HG03139 (cell line): ENCODE data around the gene KLRB1.
"Not testable (repeated sequence)": the region's sequence is repeated elsewhere in the genome, so short reads cannot be mapped to it uniquely, and the experiment has no call there.

Experiments
- ATAC-seq: cut with Tn5 transposase; IDR thresholded peaks from one replicate; pipeline ENCODE4 v1.9.1; 2021; ENCODE audit not compliant: unreplicated experiment

Gene KLRB1

GRCh38 chr12:9607716-9608115, at the start of gene KLRB1:
KLRB1 (minus strand) TSS chr12:9607916; CDS start chr12:9607839, 77 bp downstream.
- no peak for ATAC-seq

GRCh38 chr12:9651265-9651729, 43.6 kb upstream of the KLRB1 start:
- ATAC-seq, result no peak

- ATAC-seq, result no peak
Measured at GRCh38 chr12:9650151-9650576, 42.4 kb upstream of the KLRB1 start.

DNA sequence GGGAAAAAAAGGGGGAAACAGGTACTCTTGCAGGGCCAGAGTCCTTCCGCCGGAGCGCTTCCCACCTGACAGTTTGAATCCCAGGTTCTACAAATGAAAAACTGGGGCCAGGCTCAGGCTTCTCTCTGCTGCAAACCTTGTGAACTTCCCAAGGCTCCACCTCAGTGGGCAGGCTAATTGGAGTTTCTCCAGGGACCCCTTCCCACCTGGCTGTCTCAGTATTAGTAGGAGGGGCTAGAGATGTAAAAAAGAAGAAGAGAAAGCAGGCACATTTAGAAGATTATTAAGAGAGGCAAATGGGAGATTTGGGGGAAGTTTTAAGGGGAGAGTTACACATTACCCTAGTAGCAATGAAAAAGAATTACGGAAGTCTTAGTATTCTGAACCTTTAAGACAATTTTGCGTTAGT, 41.8 kb upstream of the KLRB1 start:
- ATAC-seq, result no peak

DNA sequence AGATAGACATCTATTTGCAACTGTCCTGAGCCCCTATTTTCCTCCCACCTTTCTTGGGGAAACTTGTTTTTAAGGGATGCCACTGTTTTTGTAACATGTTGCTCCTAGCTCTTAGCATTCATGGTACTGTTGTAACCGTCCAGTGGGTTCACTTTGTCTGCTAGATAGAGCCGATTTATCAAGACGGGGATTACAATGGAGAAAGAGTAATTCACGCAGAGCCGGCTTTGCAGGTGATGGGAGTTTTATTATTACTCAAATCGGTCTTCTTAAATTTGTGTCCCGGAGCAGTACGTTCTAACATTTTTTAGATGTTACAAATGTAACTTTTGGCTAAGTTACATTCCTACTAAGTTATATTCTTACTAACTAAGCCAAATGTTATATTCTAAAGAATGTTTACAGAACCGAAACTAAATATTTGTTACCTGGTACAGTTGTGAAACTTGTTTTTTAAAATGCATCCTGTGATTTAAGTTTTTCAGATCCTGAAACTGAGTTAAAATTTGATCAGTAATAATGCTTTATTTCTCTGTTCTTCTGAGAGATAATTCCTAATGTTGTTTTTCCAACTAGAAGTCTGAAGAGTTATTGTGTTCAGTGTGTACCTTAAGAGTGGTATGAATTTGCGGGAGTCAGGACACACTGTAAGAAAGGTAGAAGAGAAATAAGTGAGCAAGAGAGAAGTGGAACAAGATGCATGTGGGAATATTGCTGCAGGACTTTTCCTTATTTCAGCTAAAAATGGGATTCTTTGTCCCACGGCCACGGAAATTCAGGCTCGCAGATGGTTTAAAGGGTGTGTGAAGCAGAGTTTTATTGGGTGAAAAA, 41.2 kb upstream of the KLRB1 start:
- ATAC-seq, result no peak

DNA sequence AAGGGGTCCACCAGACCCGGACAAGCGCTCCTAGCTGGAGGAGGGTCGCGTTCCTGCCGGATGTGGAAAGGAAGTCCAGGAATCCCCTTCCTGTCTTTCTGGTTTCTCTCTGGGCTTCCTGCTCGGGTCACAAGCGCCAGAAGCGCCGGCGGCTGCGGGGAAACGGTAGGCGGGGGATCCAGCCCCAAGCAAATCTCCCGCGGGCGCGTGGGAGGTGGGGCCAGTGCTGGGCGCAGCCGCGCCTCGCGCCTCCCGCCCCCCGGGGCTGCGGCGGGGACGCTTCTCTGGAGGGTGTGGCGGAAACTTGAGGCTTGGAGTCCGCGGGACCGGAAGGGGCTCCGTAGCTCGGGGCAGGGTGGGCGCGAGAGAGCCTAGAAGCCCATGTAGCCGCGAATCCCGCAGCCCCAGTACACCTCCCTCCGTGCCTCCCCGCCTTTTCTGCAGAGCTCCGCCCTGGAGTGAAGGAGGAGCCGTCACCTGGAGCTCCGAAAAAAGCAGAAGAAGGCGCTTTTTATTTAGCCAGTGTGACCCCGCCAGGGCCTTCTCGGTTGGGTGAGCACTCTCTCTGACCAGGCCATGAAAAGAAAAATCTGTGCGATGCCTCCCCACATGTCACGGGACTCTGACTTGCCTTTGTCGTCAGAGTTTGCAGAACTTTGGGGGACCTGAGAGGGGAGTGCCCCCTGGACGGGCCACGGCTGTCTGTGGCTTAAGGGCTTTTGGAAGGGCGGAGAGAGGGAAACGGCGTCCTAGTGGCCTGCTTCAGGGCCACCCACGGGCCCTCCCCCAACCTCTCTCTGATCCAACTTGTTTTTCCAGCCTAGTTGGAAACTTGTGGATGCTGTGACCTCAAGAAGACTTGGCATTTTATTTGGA, 40.3 kb upstream of the KLRB1 start:
- peak; percentile 64 for ATAC-seq

DNA sequence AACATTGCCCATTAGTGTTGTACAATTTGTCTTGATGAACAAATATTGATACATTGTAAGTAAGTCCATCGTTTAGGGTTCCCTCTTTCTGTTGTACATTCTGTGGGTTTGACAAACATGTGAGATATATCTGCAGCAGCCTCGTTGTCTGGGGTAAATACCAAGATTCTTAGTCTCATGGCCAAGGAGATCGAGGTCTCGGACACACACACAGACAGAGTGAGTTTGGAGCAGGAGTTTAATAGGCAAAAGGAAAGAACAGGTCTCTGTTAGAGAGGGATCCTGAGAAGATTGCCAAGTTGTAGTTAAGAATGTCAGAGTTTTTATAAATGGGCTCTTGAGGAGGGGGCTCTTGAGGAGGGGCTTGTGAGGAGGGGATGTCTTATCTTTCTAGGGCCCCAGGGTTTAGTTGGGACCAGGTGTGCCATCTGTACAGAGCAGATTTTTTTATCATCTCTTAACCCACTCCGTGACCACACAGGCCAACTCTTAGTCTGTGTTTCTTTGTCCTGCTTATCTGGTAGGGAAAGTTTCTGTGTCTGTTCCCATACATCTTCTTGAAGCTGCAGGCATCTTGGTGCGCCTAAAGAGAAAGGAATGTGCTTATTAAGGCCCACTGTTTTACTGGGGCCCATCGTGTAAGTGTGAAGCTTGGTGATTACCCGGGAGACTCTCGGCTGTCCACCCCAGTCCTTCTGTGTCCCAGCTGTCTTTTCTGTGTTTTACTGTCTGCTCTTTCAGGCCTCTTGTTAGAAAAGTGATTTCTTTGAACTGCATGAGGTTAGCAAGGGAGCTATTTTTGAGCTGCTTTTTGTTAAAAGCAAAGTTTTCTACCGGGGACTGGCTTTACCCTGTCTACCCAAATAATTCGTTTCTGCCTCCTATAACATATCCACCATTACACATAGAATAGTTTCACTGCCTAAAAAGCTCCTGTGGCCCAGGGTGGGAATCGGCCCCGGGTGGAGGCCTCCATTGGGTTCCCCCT, 39.4 kb upstream of the KLRB1 start:
- peak; percentile 1 for ATAC-seq

DNA sequence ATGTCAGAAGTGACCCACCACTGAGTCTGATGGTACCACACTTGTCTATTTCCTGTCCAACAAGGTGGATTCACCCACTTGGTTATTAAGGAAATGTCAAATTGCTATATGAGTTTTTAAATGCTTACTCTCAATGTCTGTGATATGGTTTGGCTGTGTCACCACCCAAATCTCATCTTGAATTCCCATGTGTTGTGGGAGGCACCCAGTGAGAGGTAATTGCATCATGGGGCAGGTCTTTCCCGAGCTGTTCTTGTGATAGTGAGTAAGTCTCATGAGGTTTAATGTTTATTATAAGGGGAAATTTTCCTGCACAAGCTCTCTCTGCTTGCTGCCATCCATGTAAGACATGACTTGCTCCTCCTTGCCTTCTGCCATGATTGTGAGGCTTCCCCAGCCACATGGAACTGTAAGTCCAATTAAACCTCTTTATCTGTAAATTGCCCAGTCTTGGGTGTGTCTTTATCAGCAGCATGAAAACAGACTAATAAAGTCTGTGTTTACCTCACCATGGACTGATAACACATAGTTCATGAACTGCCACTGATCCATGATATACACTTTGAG, 37.4 kb upstream of the KLRB1 start:
- not testable (repeated sequence) for ATAC-seq

DNA sequence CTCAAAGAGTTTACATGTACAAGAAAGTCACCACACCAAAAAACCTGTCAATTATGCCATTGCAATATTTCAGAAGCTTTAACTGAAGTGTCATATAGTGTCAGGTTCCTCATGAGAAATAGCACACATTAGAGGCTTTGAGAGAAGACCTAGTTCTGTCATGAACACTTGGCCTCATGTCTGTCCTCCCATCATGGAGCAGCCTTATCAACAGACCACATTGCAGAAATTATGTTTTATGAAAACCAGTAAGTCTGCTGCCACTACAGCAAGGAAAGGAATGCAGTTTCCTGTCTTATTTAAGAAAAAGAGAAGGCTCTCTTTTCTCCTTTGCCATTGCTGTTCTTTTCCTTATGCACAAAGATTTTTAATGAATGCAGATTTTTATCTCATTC, 35.5 kb upstream of the KLRB1 start:
- ATAC-seq, result no peak

DNA sequence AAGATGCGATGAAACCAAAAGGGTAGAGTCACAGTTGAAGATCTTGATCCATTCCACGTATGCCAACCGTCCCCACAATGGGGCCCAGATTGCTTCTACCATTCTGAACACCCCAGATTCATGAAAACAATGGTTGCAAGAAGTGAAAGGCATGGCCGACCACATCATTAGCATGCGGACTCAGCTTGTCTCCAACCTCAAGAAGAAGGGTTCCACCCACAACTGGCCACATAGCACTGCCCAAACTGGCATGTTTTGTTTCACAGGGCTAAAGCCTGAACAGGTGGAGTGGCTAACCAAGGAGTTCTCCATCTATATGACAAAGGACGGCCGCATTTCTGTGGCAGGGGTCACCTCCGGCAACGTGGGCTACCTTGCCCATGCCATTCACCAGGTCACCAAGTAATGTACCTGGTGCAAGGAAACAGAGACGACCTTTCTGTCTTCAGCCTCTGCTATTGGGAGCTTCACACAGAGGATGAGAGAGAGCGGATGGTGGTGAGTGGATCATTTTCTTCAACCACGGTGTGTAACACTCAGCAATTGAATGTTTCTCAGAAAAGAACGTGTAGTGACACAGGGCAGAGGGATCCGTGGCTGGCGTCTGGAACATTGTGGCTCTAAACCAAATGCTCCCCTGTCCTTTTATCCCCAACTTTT, 35.0 kb upstream of the KLRB1 start:
- no peak for ATAC-seq

DNA sequence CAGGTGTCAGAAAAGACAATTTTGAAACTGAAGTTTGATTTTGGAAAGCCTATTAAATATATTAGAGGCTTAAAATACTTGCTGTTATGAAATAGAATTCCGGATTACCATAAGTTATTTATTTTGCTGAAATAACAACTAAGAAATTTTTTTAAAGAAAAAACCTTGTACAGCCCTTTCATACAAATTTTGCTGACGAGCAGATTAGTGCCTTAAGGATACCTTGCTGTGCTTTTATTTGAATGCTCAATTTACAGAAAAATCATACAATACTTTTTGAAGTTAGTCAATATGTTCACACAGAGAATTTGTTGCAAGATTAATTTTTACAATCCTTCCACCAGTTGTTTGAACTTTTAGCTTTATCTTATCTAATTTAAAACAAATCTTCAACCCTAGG, 32.3 kb upstream of the KLRB1 start:
- ATAC-seq, result no peak

DNA sequence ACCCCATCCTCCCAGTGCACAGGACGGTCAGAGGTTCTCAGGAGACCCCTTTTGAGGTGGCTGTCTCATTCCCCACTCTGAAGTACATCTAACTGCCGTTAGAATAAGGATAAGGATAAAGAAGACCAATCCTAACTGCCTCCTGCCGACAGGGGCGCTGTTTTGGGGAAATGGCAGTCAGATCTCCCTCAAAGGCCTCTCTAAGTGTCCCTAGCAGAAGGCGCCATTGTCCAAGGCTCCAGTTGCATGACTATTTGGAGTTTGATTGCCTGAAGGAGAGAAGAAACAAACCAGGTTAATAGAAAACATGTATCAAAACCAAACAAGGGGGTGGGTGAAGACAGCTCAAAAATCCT, 29.1 kb upstream of the KLRB1 start:
- ATAC-seq, result no peak

GRCh38 chr12:9636150-9636850, 28.6 kb upstream of the KLRB1 start:
- no peak for ATAC-seq

GRCh38 chr12:9634969-9635754, 27.4 kb upstream of the KLRB1 start:
- no peak for ATAC-seq

DNA sequence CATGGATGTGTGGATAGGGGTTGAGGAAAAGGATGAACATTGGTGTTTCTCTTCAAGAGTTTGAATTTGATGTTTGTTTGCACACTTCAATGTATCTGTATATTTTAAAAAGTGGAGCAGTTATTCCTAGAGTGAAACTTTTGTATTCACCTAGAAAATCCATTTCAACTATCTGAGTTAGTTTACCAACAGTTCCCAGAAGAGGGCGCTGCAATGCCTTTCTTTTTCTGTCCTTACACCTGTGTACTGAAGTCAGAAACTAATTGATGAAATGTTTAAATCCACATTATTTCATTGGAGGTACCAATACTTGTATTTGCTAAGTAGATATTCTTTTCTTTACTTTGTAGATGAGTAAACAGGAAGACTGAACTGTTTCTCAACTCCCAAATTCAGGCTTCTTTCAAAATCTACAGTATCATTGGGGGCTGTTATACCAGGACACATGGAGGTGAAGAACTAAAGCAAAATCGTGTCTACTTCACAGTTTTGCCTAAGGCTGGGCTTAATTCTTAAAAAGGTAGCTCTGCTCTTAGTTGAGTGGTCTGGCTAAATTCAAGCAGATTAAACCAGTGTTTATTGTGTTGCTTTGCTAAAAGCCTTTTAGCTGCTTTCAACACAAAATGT, 26.6 kb upstream of the KLRB1 start:
- ATAC-seq, result no peak

GRCh38 chr12:9632766-9633165, 25.1 kb upstream of the KLRB1 start:
- no peak for ATAC-seq

- no peak for ATAC-seq
Measured at GRCh38 chr12:9626821-9627220, 19.1 kb upstream of the KLRB1 start.

DNA sequence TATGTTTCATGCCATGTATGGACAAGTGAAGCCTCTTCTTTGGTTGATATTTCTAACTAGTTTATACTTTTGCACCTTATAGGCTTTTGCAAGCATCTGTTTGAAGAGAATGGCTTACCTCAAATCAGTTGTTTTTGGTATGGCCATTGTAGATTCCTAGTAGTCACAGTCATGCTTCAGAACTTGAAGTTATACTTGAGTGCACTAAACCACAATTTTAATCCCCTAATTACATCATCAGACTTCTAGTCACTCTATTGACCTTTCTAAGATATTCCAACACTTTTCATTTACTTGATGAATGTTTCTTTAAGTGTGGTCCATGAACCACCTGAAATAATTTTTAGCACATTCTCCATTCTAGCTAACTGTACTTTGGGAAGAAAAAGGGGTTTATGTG, 18.6 kb upstream of the KLRB1 start:
- no peak for ATAC-seq
